PC-9 (cell line): Measurements from ENCODE around the gene DAPK1.

Source experiments
- EZH2 ChIP-seq: fragments of 200-600 bp; sonication (generic); IDR thresholded peaks from 2 replicates; pipeline ENCODE4 v1.8.0; 2017; ENCODE audit warnings: antibody characterized with exemption, low read depth
- TF ChIP-seq, protein P1 (sequence below): fragments of 200-600 bp; sonication (generic); conservative IDR thresholded peaks from 2 replicates; pipeline ENCODE4 v1.6.1; 2017; ENCODE audit warnings: mixed run types, antibody characterized with exemption, mild to moderate bottlenecking, moderate library complexity

DNA sequence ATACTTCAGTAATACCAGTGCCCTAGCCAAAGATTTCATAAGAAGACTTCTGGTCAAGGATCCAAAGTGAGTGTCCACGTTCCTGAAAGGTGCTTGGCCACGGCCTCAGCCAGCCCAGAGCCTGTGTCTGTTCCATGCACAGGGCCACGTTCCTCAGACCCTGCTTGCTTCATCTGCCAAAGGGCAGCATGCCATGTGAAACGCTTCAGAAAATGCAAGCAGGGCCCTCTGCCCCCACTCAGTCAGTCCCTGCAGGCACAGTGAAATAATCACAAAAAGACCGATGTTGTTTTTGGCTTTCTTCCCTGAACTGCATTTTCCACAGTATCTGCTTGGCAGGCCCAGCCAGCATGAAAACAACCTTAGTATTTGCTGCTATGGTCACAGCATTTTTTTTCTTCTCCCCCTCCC lies 142.7 kb downstream of the DAPK1 start:
- no peak for TF ChIP-seq EZH2
- TF ChIP-seq, protein P1, sequence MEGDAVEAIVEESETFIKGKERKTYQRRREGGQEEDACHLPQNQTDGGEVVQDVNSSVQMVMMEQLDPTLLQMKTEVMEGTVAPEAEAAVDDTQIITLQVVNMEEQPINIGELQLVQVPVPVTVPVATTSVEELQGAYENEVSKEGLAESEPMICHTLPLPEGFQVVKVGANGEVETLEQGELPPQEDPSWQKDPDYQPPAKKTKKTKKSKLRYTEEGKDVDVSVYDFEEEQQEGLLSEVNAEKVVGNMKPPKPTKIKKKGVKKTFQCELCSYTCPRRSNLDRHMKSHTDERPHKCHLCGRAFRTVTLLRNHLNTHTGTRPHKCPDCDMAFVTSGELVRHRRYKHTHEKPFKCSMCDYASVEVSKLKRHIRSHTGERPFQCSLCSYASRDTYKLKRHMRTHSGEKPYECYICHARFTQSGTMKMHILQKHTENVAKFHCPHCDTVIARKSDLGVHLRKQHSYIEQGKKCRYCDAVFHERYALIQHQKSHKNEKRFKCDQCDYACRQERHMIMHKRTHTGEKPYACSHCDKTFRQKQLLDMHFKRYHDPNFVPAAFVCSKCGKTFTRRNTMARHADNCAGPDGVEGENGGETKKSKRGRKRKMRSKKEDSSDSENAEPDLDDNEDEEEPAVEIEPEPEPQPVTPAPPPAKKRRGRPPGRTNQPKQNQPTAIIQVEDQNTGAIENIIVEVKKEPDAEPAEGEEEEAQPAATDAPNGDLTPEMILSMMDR, result no peak
